Ishikawa (cell line): Measurements from ENCODE around the gene MAD1L1.

ENCODE experiments used
- EP300 ChIP-seq: IDR thresholded peaks from 2 replicates; pipeline ENCODE4 v1.6.1; 2012; ENCODE audit warnings: borderline replicate concordance
- ZBTB7A ChIP-seq: IDR thresholded peaks from 2 replicates; pipeline ENCODE4 v1.6.1; 2012; ENCODE audit warnings: low read depth

DNA sequence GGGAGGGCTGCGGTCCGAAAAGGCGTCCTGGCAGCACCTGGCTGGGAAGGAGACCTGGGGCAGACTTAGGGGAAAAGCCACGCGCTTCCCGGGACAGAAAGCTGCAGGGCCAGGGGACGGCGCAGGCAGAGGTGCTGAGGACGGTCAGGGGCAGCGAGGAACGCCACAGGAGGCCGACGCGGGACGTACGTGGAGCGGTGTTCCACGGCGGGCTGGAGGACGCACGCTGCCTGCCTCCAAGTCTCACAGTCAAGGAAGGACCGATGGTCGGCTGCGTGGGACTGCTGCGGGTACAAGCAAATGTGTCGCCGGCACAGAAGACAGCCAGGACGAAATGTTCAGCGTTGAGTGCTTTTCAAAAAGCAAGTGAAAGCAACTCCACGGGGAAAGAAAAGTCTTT, 317.4 kb downstream of the MAD1L1 start:
- TF ChIP-seq EP300 (no peak), ZBTB7A (no peak)
